Calu3 (cell line): ENCODE measurements around the gene PRAMEF12. TPM values are rescaled to one million over a fixed set of nuclear protein-coding genes. Genes with fewer than 3 reads are reported as not detected.
"Not testable (repeated sequence)": the region's sequence is repeated elsewhere in the genome, so short reads cannot be mapped to it uniquely, and the experiment has no call there.

ENCODE experiments used
- BruUV-seq: library from RNA; stranded (reverse); fragments of 400-500 nt; replicated peaks from 2 replicates; lab custom pipeline; 2021; lab: Mats Ljungman, UMichigan
- CTCF ChIA-PET: fragments of 300-600 bp; sonication (Branson Sonifier 250); formaldehyde crosslinking; loops from one replicate; lab custom pipeline; 2022; ENCODE audit warnings: antibody characterized with exemption; lab: Charles Lee
- DNase-seq: peaks from one replicate; pipeline ENCODE4 v3.0.0; 2022
- H3K27ac Mint-ChIP-seq: one replicate; pipeline ENCODE4 v1.8.0; 2022; ENCODE audit warnings: mixed read lengths; ENCODE audit not compliant: unreplicated experiment
- H3K27me3 Mint-ChIP-seq: one replicate; pipeline ENCODE4 v1.8.0; 2022; ENCODE audit warnings: mixed read lengths; ENCODE audit not compliant: unreplicated experiment
- H3K36me3 Mint-ChIP-seq: one replicate; pipeline ENCODE4 v1.8.0; 2022; ENCODE audit warnings: mild to moderate bottlenecking, moderate library complexity, mixed read lengths; ENCODE audit not compliant: insufficient read depth, unreplicated experiment
- H3K4me1 Mint-ChIP-seq: one replicate; pipeline ENCODE4 v1.8.0; 2022; ENCODE audit warnings: mild to moderate bottlenecking, low read depth, mixed read lengths; ENCODE audit not compliant: unreplicated experiment
- H3K4me3 Mint-ChIP-seq: one replicate; pipeline ENCODE4 v1.8.0; 2022; ENCODE audit warnings: mild to moderate bottlenecking, low read depth, moderate library complexity, mixed read lengths; ENCODE audit not compliant: unreplicated experiment
- H3K9me3 Mint-ChIP-seq: one replicate; pipeline ENCODE4 v1.8.0; 2022; ENCODE audit warnings: low read depth, mixed read lengths; ENCODE audit not compliant: unreplicated experiment
- intact Hi-C: fragments of 100-400 bp; cut with micrococcal nuclease; formaldehyde crosslinking; loops from one replicate; pipeline ENCODE4 v1.10.0; 2022; ENCODE audit not compliant: unreplicated experiment
- total RNA-seq: library from RNA; stranded (reverse); gene quantifications from 2 replicates; pipeline ENCODE4 v1.2.3, GENCODE V29; 2022
- TF ChIP-seq, protein P1 (sequence below): fragments of 200-600 bp; IDR thresholded peaks from one replicate; pipeline ENCODE4 v1.8.0; 2022; ENCODE audit warnings: antibody characterized with exemption; ENCODE audit not compliant: unreplicated experiment

PRAMEF12 gene
- total RNA-seq, 1 experiment from 2014 or later = not detected

DNA sequence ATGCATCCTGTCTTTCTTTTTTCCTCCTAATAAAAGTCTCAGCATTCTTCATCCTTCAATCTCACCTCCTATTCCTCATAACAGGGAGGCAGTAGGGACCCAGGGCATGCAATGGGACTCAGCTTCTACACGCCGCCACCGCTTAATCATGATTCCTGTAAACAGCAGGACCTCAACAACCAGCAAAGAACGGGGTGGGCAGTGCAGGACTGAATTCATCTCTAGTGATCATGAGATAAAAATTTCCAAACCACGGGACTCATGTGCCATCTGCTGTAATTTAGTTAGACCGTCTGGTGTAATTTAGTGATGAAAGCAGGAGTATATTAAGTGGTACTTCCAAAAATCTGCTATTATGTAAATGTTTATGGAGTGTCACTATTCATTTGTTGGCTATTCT lies 5.4 kb downstream of the PRAMEF12 start:
- Mint-ChIP-seq H3K4me1 (no peaks in the 10 kb centered on the region), H3K9me3 (no peaks in the 10 kb centered on the region), H3K36me3 (no peaks in the 10 kb centered on the region), H3K27ac (no peak overlapping the region), H3K4me3 (no peak overlapping the region), H3K27me3 (peaks cover 58% of the 10 kb centered on the region)
- CTCF ChIA-PET = no interaction called here
- DNase-seq = no peak
- BruUV-seq = no TSS peak
- intact Hi-C loops = no loop called here
- TF ChIP-seq, protein P1, sequence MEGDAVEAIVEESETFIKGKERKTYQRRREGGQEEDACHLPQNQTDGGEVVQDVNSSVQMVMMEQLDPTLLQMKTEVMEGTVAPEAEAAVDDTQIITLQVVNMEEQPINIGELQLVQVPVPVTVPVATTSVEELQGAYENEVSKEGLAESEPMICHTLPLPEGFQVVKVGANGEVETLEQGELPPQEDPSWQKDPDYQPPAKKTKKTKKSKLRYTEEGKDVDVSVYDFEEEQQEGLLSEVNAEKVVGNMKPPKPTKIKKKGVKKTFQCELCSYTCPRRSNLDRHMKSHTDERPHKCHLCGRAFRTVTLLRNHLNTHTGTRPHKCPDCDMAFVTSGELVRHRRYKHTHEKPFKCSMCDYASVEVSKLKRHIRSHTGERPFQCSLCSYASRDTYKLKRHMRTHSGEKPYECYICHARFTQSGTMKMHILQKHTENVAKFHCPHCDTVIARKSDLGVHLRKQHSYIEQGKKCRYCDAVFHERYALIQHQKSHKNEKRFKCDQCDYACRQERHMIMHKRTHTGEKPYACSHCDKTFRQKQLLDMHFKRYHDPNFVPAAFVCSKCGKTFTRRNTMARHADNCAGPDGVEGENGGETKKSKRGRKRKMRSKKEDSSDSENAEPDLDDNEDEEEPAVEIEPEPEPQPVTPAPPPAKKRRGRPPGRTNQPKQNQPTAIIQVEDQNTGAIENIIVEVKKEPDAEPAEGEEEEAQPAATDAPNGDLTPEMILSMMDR = no peak

DNA sequence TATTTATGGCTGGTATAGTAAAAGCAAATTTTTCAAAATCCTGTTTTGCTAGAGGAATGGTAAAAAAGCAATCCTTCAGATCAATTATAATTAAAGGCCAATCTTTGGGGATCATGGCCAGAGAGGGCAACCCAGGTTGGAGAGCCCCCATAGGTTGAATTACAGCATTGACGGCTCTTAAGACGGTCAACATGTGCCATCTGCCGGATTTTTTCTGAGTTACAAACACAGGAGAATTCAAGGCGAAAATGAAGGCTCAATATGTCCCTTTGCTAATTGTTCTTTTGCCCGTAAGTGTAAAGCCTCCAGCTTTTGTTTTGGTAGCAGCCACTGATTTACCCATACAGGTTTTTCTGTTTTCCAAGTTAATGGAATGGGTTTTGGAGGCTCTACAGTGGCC lies 8.0 kb downstream of the PRAMEF12 start:
- H3K27ac Mint-ChIP-seq, intact Hi-C loops, H3K4me1 Mint-ChIP-seq, H3K9me3 Mint-ChIP-seq, BruUV-seq, H3K36me3 Mint-ChIP-seq, H3K4me3 Mint-ChIP-seq, DNase-seq, CTCF ChIA-PET: not testable (repeated sequence)
- peaks cover 33% of the 10 kb centered on the region for H3K27me3 Mint-ChIP-seq

DNA sequence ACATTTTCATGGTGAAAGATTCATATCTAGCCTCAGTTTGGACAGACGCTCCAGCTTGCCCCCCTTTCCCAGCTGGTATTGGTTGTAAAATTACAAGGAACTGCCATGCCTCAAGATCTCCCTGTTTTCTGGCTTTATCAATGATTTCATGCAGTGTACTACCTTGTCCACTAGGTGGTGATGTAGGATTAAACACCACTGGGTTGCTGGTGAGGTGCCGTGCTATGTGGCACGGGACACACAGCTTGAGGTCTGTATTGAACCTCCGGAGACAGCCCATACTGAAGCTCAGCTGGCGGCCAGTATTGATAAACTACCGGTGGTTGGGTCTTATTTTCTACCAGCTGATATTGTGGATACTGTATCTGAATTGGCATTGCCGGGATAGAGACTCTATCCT lies 10.2 kb downstream of the PRAMEF12 start:
- H3K36me3 Mint-ChIP-seq, CTCF ChIA-PET, H3K27ac Mint-ChIP-seq, BruUV-seq, DNase-seq, H3K4me3 Mint-ChIP-seq, H3K4me1 Mint-ChIP-seq, intact Hi-C loops, H3K9me3 Mint-ChIP-seq: not testable (repeated sequence)
- H3K27me3 Mint-ChIP-seq = peaks cover 11% of the 10 kb centered on the region

DNA sequence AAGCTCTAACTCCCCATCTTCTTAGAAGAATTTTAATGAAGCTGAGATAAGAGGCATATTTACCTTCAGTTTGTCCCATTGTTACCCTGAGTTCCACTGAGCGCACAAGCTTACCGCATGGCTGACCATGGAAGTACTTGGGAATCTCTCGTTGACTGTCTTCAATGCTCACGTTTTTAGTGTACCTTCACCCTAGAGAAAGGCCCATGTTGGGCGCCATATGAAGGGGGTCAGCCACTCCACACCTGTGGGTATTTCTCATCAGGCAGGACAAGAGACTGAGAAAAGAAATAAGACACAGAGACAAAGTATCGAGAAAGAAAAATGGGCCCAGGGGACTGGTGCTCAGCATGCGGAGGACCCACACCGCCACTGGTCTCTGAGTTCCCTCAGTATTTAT lies 11.2 kb downstream of the PRAMEF12 start:
- CTCF ChIA-PET, H3K9me3 Mint-ChIP-seq, intact Hi-C loops, BruUV-seq, H3K4me3 Mint-ChIP-seq, DNase-seq, H3K27ac Mint-ChIP-seq, H3K4me1 Mint-ChIP-seq, H3K36me3 Mint-ChIP-seq: not testable (repeated sequence)
- peaks cover 11% of the 10 kb centered on the region for H3K27me3 Mint-ChIP-seq

DNA sequence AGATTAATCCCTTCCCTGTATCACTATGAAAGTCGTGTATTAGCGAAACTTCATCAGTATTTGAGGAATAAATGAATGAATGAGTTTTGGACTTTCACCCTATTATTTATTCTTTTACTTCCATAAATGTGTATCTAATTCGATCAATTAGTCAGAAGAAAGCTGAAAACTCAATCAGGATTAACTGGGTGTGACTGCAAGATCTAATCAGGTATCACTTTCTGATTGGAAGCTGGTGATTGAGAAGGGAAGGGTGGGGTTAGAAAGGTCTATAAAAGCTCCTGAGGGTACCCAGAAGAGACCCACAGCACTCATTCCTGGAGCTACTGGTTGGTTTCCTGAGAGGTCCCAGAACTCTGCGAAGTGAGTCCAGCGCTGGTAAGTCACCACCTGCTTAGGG lies 17.6 kb downstream of the PRAMEF12 start, which contains the start of gene PRAMEF1:
PRAMEF1 (plus strand) TSS at position 301 of the 400 bp plus-strand sequence. CDS start 1,831 bp downstream, outside the sequence.
- DNase-seq, BruUV-seq, H3K36me3 Mint-ChIP-seq, H3K4me1 Mint-ChIP-seq, CTCF ChIA-PET, H3K27ac Mint-ChIP-seq, intact Hi-C loops, H3K9me3 Mint-ChIP-seq, H3K4me3 Mint-ChIP-seq: not testable (repeated sequence)
- H3K27me3 Mint-ChIP-seq = peaks cover 30% of the 10 kb centered on the region

DNA sequence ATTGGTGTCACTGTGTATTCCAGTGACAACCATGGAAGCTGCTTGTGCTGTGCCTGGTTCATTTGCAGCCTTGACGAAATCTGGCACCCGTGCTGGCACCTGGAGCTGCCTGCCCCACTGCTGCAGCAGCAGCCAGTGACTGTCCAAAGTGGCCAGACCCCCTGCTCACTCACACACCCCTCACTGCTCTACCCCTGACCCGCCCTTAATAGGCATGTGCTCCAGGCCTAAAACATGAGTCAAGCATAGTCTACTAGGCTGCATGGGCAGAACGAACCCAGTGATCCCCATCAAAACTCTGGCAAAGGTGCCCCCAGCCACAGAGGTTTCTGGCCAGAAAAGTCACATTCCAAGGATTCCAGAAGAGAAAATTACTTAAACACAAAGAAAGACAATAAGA lies 25.4 kb downstream of the PRAMEF12 start:
- Mint-ChIP-seq H3K4me3 (no peak overlapping the region), H3K36me3 (no peaks in the 10 kb centered on the region), H3K27ac (no peak overlapping the region), H3K9me3 (no peaks in the 10 kb centered on the region), H3K27me3 (peaks cover 47% of the 10 kb centered on the region), H3K4me1 (no peaks in the 10 kb centered on the region)
- intact Hi-C loops = no loop called here
- DNase-seq = no peak
- CTCF ChIA-PET = no interaction called here
- TF ChIP-seq, protein P1 = no peak
- BruUV-seq = no TSS peak
